Hepatic stellate cell (primary cell): ENCODE results near the gene INO80B.
A peak's percentile ranks its signal among the peaks of the same experiment; 100 is the strongest.
"Not testable (repeated sequence)": the region's sequence is repeated elsewhere in the genome, so short reads cannot be mapped to it uniquely, and the experiment has no call there.

ENCODE experiments used
- DNase-seq: peaks from one replicate; pipeline ENCODE4 v3.0.0; 2011; ENCODE audit warnings: low spot score

INO80B gene

GRCh38 chr2:74454654-74455511 lies at the start of gene INO80B:
INO80B (plus strand) TSS chr2:74455087; CDS start chr2:74455117, 30 bp downstream.
- DNase-seq = peak; percentile 93

GRCh38 chr2:74406035-74406434 lies 48.9 kb upstream of the INO80B start:
- DNase-seq = no peak

GRCh38 chr2:74407682-74408081 lies 47.2 kb upstream of the INO80B start:
- DNase-seq = no peak

GRCh38 chr2:74413001-74413698 lies 41.7 kb upstream of the INO80B start:
- DNase-seq = no peak

GRCh38 chr2:74414441-74414840 lies 40.4 kb upstream of the INO80B start:
- no peak for DNase-seq

GRCh38 chr2:74414881-74415761 lies 39.8 kb upstream of the INO80B start:
- no peak for DNase-seq

DNA sequence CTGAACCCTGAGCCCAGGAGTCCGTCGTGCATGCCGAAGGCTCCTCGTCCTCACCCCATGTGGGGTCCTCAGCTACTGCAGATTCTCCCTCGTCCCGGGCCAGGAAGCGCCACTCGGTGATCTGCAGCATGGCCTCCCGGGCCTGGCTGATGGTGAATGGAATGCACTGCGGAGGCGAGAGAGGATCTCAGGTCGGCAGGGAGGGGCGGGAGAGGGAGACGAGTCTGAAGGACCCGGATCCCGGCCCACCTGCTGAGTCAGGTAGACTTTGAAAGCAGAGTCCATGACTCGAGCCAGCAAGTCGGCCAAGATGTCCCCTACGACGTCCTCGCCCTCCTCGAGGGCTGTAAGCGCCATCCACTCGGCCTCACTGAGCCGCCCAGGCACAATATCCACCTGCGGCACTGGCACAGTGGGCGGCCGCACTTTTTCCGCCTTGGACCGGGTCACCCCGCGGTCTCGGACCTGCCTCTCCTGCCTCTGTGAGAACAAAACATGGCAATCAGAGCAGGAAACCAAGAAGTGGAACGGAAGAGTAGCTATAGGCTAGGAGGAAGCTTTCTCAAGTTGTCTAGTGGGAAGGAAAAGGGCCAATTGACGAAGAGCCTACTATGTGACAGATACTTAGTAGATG lies 39.0 kb upstream of the INO80B start:
- no peak for DNase-seq

- no peak for DNase-seq
These were observed 38.1 kb upstream of the INO80B start for GRCh38 chr2:74416778-74417177.

- DNase-seq = no peak
These were observed 37.7 kb upstream of the INO80B start for GRCh38 chr2:74417197-74417596.

DNA sequence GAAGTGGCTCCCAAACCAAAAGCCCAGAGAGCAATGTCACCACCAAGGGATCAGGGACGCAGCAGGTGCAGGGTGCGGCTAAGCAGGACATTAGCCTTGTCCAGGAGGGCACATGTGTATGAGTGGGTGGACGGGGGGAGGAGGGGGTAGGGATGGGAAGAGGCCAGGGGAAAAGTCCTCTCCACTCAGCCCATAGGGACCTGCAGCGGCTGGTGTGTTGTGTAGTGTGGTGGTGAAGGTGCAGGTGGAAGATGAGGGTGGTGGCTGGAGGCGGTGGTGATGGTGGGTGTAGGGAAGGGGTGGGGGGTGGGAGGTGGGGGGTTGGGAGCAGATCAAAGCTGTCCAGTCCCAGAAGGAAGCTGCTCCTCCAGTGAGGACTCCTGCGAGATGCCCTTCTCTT lies 37.1 kb upstream of the INO80B start:
- DNase-seq = no peak

GRCh38 chr2:74418312-74418711 lies 36.6 kb upstream of the INO80B start:
- DNase-seq = peak; percentile 62

DNA sequence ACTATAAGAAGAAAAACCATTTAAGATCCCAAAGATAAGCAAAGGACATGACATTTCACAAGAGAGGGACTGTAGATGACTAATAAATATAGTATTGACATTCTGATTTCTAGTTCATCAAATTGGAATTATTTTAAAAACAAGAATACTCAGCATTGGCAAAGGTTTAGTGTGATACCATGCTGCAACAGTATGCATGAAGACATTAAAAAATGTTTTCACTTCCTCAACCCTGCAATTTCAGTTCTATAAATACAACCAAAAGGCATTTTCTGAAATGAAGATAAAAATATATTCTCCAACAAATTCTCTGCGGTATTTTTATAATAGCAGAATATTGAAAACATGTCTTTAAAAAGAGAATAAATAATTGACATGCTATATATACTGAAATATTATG lies 35.5 kb upstream of the INO80B start:
- no peak for DNase-seq

DNA sequence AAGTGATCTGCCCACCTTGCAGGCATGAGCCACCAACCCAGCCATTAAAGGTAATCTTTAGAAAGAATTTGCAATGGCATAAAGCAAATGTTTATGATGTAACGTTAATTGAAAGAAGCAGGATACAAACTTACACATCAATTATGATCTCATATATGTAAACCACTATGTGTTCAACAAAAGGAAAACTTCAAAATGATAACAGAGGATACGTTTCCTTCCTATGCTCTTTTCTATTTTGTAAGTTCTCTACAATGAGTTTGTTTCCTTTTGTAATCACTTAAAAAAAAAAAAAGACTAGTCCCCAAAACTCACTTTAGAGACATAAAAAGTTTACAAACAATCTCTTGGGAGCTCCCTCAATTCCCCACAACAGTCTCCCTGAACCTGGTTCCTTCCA lies 34.9 kb upstream of the INO80B start:
- DNase-seq = no peak

DNA sequence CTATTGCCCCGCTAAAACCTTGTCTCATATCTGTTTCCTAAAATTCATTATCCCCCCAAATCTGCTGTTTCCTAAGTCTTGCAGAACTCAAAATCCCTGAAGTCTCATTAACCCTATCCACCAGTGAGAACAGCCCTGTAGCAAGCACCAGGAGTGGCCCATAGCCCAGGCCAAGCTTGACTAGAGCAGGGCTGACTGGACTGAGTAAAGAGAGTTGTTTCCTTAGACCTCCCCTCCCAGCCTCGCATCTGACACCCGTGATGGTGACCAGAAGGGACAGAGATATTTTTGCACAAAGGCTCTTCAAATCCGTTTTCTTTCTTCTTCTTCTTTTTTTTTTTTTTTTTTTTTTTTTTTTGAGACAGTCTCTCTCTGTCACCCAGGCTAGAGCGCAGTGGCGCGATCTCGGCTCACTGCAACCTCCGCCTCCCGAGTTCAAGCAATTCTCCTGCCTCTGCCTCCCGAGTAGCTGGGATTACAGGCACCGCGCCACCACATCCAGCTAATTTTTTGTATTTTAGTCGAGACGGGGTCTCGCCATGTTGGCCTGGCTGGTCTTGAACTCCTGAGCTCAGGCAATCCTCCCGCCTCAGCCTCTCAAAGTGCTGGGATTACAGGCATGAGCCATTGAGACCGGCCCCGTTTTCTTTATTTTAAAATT lies 34.3 kb upstream of the INO80B start:
- not testable (repeated sequence) for DNase-seq

DNA sequence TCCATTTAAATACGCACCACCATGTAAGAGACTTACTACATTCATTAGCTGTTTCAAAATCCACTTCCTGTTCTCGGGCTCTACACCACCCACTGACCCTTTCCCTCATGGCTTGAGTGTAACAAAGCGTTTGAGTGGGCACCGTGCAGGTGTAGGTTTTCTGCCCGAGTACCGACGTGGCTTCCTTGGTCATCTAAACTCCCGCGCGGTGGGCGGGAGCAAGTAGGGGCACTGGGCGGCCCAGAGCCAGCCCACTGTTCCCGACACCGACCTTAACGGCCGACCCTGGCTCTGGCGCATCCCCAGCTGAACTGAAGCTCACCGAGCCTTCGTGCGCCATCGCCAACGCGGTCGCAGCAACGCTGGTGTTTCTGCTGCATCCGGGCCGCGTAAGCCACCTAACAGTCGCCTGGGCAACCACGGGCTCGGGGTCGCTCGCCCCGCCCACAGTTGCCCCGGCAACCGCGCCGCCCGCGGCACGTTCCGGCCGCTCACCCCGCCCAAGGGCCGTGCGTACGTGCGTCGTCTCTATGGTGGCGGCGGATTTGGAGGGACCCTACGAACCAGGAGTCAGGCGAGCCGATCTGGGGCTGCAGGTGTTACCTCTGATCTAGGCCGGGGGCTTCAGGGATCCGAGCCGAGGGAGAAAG lies 33.5 kb upstream of the INO80B start, which contains the start of the genes C2orf81 and WDR54:
Gene C2orf81, minus strand, starts transcription at position 399 of the 650 bp plus-strand sequence. Its CDS starts 59 bp downstream, at position 340.
Gene WDR54, plus strand, starts transcription at position 510 of the 650 bp plus-strand sequence. CDS start 424 bp downstream, outside the sequence.
- peak; percentile 96 for DNase-seq

- no peak for DNase-seq
These were observed 31.4 kb upstream of the INO80B start for GRCh38 chr2:74423231-74424095.

GRCh38 chr2:74424139-74424992 lies 30.5 kb upstream of the INO80B start:
- DNase-seq = no peak

DNA sequence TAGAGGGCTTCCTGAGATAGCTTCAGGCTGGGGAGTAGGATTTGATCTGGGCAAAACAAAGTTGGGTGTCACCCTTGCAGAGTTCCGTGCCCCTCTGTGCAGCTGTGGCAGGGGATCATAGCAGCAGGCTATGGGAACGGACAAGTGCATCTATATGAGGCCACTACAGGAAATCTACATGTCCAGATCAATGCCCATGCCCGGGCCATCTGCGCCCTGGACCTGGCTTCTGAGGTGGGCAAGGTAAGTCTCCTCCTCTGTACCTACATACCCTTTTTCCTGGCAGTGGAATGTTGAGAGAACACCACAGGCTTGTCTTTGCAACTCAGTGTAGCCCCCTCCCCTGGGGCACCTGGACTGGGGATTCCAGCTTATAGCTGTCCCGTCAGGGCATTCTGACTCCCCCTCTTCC lies 29.9 kb upstream of the INO80B start:
- DNase-seq = no peak

DNA sequence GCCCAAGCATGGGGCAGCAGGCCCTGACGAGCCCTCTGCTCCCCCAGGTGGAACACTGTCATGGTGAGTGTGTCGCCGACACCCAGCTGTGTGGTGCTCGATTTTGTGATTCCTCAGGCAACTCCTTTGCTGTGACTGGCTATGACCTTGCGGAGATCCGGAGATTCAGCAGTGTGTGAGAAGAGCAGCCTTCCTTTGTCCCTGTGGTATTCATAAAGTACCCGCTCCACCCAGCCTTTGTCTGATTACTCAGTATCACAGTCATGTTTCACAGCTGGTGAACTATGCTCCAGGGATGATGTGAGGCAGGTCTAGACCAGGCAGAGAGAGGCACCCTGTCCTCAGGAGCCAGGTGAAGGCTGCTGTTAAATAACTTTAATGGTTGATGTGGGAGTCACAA lies 29.4 kb upstream of the INO80B start:
- no peak for DNase-seq
